GM23248 (cell line): ENCODE data around the gene ABLIM1. TPM values are rescaled to one million over a fixed set of nuclear protein-coding genes. Genes with fewer than 3 reads are reported as not detected.

Experiments
- DNase-seq: peaks from one replicate; pipeline ENCODE4 v3.0.0-alpha.2; 2015
- H2AFZ ChIP-seq: fragments of 200-600 bp; sonication (generic); 2 replicates; pipeline ENCODE4 v1.6.1; 2016; ENCODE audit warnings: antibody characterized with exemption
- H3F3A ChIP-seq: fragments of 200-600 bp; sonication (generic); 2 replicates; pipeline ENCODE4 v1.6.1; 2016; ENCODE audit warnings: mild to moderate bottlenecking, antibody characterized with exemption, mixed run types; ENCODE audit not compliant: insufficient read depth
- H3K27ac ChIP-seq: fragments of 200-600 bp; sonication (generic); 2 replicates; pipeline ENCODE4 v1.5.1; 2016; ENCODE audit warnings: mild to moderate bottlenecking
- H3K27me3 ChIP-seq: fragments of 200-600 bp; sonication (generic); replicated peaks from 2 replicates; pipeline ENCODE4 v1.6.1; 2016; ENCODE audit warnings: mild to moderate bottlenecking; ENCODE audit not compliant: insufficient read depth
- H3K36me3 ChIP-seq: fragments of 200-600 bp; sonication (generic); 2 replicates; pipeline ENCODE4 v1.6.1; 2016; ENCODE audit warnings: low read depth, mild to moderate bottlenecking
- H3K4me1 ChIP-seq: fragments of 200-600 bp; sonication (generic); 2 replicates; pipeline ENCODE4 v1.6.1; 2016; ENCODE audit warnings: mild to moderate bottlenecking; ENCODE audit not compliant: insufficient read depth
- H3K4me2 ChIP-seq: fragments of 200-600 bp; sonication (generic); one replicate; pipeline ENCODE4 v1.6.1; 2016; ENCODE audit warnings: mild to moderate bottlenecking; ENCODE audit not compliant: unreplicated experiment
- H3K4me3 ChIP-seq: fragments of 200-600 bp; sonication (generic); 2 replicates; pipeline ENCODE4 v1.5.1; 2016; ENCODE audit warnings: mild to moderate bottlenecking
- H3K79me2 ChIP-seq: fragments of 200-600 bp; sonication (generic); 2 replicates; pipeline ENCODE4 v1.6.1; 2016; ENCODE audit warnings: mild to moderate bottlenecking; ENCODE audit not compliant: insufficient read depth
- H3K9ac ChIP-seq: fragments of 200-600 bp; sonication (generic); 2 replicates; pipeline ENCODE4 v1.6.1; 2016; ENCODE audit warnings: mild to moderate bottlenecking
- H3K9me2 ChIP-seq: fragments of 200-600 bp; sonication (generic); 2 replicates; pipeline ENCODE4 v1.6.1; 2016; ENCODE audit warnings: mixed run types, mild to moderate bottlenecking, moderate library complexity; ENCODE audit not compliant: insufficient read depth
- H3K9me3 ChIP-seq: fragments of 200-600 bp; sonication (generic); one replicate; pipeline ENCODE4 v1.6.1; 2017; ENCODE audit warnings: low read depth
- H4K20me1 ChIP-seq: fragments of 200-600 bp; sonication (generic); 2 replicates; pipeline ENCODE4 v1.6.0; 2016; ENCODE audit not compliant: insufficient read depth
- EZH2 ChIP-seq: fragments of 200-600 bp; sonication (generic); IDR thresholded peaks from 2 replicates; pipeline ENCODE4 v1.6.1; 2018; ENCODE audit warnings: antibody characterized with exemption, mild to moderate bottlenecking; ENCODE audit not compliant: insufficient read depth, poor library complexity, severe bottlenecking
- EZH2phosphoT487 ChIP-seq: fragments of 200-600 bp; sonication (generic); IDR thresholded peaks from 2 replicates; pipeline ENCODE4 v1.6.1; 2018; ENCODE audit warnings: antibody characterized with exemption, moderate library complexity, mild to moderate bottlenecking, low read depth; ENCODE audit not compliant: insufficient read depth
- WGBS, 2 experiments: methylation state at CpG; one replicate each; pipeline ENCODE4 v1.1.6; 2015 to 2017; ENCODE audit warnings: low lambda C conversion rate in 2 of 2, low coverage in 1 of 2; ENCODE audit errors: missing lambda C conversion rate in 2 of 2; 5-methylcytosine and 5-hydroxymethylcytosine counted together
- in situ Hi-C: fragments of 300-500 bp; cut with MboI; formaldehyde crosslinking; loops from 2 replicates; pipeline ENCODE4 v1.15.0; 2020
- polyA plus RNA-seq: library from polyadenylated mRNA; unstranded; fragments of >200 nt; fragmentation: Nextera tagmentation; extraction: Ambion mirVana; gene quantifications from 2 replicates; pipeline ENCODE4 v1.2.1, GENCODE V29; 2016
- total RNA-seq: library from RNA; depleted of rRNA; stranded (reverse); fragments of >200 nt; shearing (Covaris generic); gene quantifications from 2 replicates; pipeline ENCODE4 v1.2.3, GENCODE V29; 2014

Gene ABLIM1
- total and polyA plus RNA-seq, 2 experiments from 2014 or later = 0.54 to 0.78 TPM

DNA sequence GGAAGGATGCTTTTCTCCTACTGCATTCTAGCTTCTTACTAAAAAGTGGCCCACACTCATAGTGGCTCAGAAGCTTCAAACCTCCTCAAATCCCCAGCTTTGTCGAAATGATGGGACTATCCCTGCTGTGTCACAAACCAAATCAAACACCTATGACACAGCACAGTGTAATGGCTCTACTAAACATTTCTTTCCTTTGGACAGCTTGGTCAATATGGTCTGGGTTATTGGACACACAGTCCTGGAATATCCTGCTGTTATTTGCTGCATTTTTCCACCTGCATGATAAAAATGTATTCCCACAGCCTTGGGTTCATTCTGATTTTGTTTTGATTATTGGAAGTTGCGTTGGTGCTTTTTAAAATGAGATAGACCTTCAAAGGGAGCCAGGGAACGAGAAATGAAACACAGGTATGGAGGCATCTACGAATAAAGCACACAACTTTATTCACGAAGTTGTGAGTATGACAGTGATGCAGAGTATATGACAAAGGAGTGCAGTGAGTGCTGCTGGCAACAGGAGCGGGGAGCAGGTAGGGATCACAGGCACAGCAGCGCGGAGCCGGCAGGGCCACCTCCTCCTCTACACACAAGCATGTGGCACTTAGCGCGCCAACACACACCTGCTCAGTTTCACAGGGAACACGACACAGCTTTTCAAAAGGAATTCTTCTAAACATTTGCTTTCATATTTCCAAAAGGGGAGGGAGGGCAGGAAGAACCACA, 227.2 kb downstream of the ABLIM1 start:
- DNase-seq = no peak
- Histone ChIP-seq H3K9me3 (no peaks in the 10 kb centered on the region), H3F3A (no peaks in the 10 kb centered on the region), H2AFZ (no peak overlapping the region), H3K36me3 (no peaks in the 10 kb centered on the region), H3K27ac (no peak overlapping the region), H3K27me3 (no peaks in the 10 kb centered on the region; the same call in none of the 2 replicates), H3K9ac (no peak overlapping the region), H3K79me2 (no peaks in the 10 kb centered on the region), H3K4me1 (no peaks in the 10 kb centered on the region), H4K20me1 (no peaks in the 10 kb centered on the region), H3K4me3 (no peak overlapping the region), H3K9me2 (no peaks in the 10 kb centered on the region), H3K4me2 (no peak overlapping the region)
- in situ Hi-C loops = no loop called here
- WGBS, 2 experiments = 63 to 71% methylated on average over 12 of the region's 12 CpGs
- no peak for TF ChIP-seq EZH2
- no peak for TF ChIP-seq EZH2phosphoT487

DNA sequence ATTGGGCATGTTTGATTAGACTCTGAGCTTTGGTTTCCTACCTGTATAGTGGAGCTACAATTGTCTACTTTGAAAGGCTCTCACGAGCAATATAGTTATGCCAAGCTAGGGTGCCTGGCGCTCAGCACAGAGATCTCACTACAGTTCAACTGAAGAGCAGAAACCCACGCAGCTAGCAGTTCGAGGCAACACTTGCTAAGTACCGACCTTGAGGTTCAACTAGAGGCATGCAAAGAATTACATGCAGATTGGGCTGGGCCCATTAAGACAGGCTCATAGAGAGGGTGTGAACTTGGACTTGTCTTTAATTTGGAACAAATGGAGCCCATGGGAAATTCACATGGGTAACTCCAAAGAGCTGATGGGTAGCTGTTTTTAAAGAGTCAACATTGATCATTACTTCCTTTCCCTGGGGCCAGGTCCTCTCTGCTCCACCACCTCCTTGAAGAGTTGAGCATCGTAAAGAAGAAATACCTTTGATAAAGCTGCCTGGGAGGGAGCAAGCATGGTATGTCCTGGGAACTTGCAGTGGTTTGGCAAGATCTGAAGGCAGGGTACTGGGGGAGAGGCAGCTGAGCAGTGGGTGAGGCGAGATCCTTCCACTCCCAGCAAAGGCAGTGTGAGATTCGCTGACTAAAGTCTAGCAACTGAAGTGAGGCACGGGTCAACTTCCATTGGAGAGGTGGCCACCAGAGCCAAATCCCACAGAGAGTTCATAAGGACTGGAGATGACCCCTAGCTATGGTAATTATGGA, 228.3 kb downstream of the ABLIM1 start:
- Histone ChIP-seq H3F3A (no peaks in the 10 kb centered on the region), H3K9me3 (no peaks in the 10 kb centered on the region), H3K79me2 (no peaks in the 10 kb centered on the region), H3K4me2 (no peak overlapping the region), H3K27ac (no peak overlapping the region), H3K9ac (no peak overlapping the region), H3K9me2 (no peaks in the 10 kb centered on the region), H4K20me1 (no peaks in the 10 kb centered on the region), H3K4me3 (no peak overlapping the region), H2AFZ (no peak overlapping the region), H3K36me3 (no peaks in the 10 kb centered on the region), H3K27me3 (no peaks in the 10 kb centered on the region; the same call in none of the 2 replicates), H3K4me1 (no peaks in the 10 kb centered on the region)
- no peak for DNase-seq
- TF ChIP-seq EZH2phosphoT487 (no peak), EZH2 (no peak)
- in situ Hi-C loops = no loop called here
- 46 to 51% methylated on average over 9 of the region's 9 CpGs for WGBS, 2 experiments

DNA sequence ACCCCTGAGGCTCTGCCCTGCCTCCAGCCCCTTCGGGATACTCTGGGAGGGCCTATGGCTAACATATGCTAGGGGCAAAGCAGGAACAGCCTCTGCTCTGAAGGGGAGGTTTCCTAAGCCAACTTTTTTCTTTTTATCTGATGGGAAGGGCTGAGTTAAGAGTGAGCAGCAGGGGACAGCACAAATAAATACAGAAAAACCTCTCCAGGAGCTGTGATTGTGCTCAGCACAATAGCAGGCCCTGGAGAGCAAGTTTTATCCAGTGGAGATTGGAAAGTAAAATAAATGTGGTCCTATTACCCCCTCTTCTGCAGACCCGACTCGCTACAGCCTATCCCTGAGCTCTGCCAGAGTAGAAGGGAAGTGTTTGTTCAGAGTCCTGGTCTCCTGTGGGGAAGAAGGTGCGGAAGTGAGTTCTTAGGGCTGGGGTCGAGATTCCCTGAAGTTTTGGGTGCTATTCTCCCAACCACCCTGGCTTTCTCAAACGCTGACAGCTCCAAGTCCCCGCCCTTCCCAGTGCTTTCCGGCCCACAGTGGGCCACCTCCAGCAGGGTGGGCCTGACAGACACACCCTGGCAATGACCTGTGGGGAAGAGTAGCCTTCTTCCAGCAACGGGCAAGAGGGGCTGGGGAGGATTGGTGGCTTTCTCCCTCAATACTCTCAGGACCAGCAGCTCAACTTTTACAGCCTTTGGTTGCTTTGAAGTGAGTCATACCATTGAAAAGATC, 230.8 kb downstream of the ABLIM1 start:
- Histone ChIP-seq H4K20me1 (no peaks in the 10 kb centered on the region), H3K79me2 (no peaks in the 10 kb centered on the region), H3K4me1 (no peaks in the 10 kb centered on the region), H3K27ac (no peak overlapping the region), H3K4me3 (no peak overlapping the region), H3K27me3 (peaks cover 1% of the 10 kb centered on the region), H2AFZ (no peak overlapping the region), H3K4me2 (no peak overlapping the region), H3K9ac (no peak overlapping the region), H3K9me3 (no peaks in the 10 kb centered on the region), H3K9me2 (no peaks in the 10 kb centered on the region), H3F3A (no peaks in the 10 kb centered on the region), H3K36me3 (no peaks in the 10 kb centered on the region)
- TF ChIP-seq EZH2phosphoT487 = no peak
- TF ChIP-seq EZH2 = no peak
- DNase-seq = no peak
- in situ Hi-C loops = no loop called here
- WGBS, 2 experiments = 54 to 68% methylated on average over 9 of the region's 9 CpGs

DNA sequence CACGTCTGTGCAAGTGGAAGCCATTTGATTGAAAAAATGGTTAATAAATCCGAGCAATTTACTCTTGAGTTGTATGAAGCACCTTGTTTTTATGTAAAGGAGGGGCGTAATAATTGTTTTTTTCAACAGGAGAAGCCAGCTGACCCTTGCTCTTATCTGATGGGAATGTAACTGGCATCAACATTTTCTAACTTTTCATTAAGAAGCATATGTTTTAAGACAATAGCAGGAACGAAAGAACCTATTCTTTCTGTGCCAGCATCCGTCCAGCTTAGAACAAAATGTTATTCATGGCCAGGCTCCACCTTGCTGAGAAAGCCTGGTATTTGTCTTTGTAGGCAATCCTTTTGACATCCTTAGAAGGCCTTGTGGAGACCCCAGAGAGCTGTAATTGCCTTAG, 231.6 kb downstream of the ABLIM1 start:
- H3K27ac ChIP-seq = no peak overlapping the region
- no peak overlapping the region for H3K4me2 ChIP-seq
- no peaks in the 10 kb centered on the region for H3K4me1 ChIP-seq
- H3K27me3 ChIP-seq = peaks cover 9% of the 10 kb centered on the region; the same call in 1 of the 2 replicates
- no peaks in the 10 kb centered on the region for H3F3A ChIP-seq
- H4K20me1 ChIP-seq = no peaks in the 10 kb centered on the region
- no peaks in the 10 kb centered on the region for H3K36me3 ChIP-seq
- in situ Hi-C loops = no loop called here
- H3K9me2 ChIP-seq = no peaks in the 10 kb centered on the region
- DNase-seq = no peak
- TF ChIP-seq EZH2phosphoT487 (no peak), EZH2 (no peak)
- no peaks in the 10 kb centered on the region for H3K79me2 ChIP-seq
- no peak overlapping the region for H2AFZ ChIP-seq
- H3K9me3 ChIP-seq = no peaks in the 10 kb centered on the region
- WGBS, 2 experiments = 10 to 11% methylated on average over 5 of the region's 5 CpGs
- H3K9ac ChIP-seq = no peak overlapping the region
- H3K4me3 ChIP-seq = no peak overlapping the region
